B cell (primary cell): ENCODE results near the gene ARHGEF39.

Source experiments
- EZH2 ChIP-seq: IDR thresholded peaks from 2 replicates; pipeline ENCODE4 v1.6.1; 2012; ENCODE audit warnings: borderline replicate concordance, low read depth, mild to moderate bottlenecking, moderate library complexity, low read length; ENCODE audit not compliant: insufficient read depth, poor library complexity, severe bottlenecking
- TF ChIP-seq, protein P1 (sequence below): fragments of 200-600 bp; IDR thresholded peaks from one replicate; pipeline ENCODE4 v1.8.0; 2022; ENCODE audit warnings: antibody characterized with exemption, mild to moderate bottlenecking

DNA sequence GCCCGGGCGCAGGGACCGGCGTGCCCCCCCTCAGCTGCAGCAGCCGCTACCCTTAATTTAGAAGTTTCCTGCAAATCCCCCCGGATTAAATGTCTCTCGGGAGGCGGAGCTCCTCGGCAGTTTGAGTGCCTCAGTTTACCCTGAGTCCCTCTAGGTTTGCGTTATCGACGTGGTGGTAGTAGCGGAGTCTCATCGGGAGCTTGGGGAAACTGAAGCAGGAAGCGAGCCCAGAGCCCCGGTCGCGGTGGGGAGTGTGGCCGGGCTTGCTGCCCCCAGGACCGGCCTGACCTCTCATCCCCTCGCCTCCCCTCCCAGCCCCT lies 25.3 kb upstream of the ARHGEF39 start:
- TF ChIP-seq, protein P1, sequence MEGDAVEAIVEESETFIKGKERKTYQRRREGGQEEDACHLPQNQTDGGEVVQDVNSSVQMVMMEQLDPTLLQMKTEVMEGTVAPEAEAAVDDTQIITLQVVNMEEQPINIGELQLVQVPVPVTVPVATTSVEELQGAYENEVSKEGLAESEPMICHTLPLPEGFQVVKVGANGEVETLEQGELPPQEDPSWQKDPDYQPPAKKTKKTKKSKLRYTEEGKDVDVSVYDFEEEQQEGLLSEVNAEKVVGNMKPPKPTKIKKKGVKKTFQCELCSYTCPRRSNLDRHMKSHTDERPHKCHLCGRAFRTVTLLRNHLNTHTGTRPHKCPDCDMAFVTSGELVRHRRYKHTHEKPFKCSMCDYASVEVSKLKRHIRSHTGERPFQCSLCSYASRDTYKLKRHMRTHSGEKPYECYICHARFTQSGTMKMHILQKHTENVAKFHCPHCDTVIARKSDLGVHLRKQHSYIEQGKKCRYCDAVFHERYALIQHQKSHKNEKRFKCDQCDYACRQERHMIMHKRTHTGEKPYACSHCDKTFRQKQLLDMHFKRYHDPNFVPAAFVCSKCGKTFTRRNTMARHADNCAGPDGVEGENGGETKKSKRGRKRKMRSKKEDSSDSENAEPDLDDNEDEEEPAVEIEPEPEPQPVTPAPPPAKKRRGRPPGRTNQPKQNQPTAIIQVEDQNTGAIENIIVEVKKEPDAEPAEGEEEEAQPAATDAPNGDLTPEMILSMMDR: no peak
- no peak for TF ChIP-seq EZH2
